ENCODE data around the gene CDK5RAP1. TPM values are rescaled to one million over a fixed set of nuclear protein-coding genes. Genes with fewer than 3 reads are reported as not detected.

The CDK5RAP1 gene
- total RNA-seq, 1 donor from 2014 or later = 38.5 TPM

Other genes starting within 250 kb of the CDK5RAP1 start
- not detected in 2 replicates for gene BPIFA2, start 233.4 kb downstream of the CDK5RAP1 start, total RNA-seq
- gene BPIFA3, start 184.2 kb downstream of the CDK5RAP1 start, total RNA-seq = not detected in 2 replicates
- gene BPIFA1, start 165.5 kb downstream of the CDK5RAP1 start, total RNA-seq = not detected in 2 replicates
- gene BPIFB1, start 118.3 kb downstream of the CDK5RAP1 start, total RNA-seq = not detected in 2 replicates
- gene SNTA1, start 42.2 kb upstream of the CDK5RAP1 start, total RNA-seq = 2.5 and 2.6 TPM in 2 replicates
- 14.1 and 15.6 TPM in 2 replicates for gene CBFA2T2, start 88.6 kb upstream of the CDK5RAP1 start, total RNA-seq